Smooth muscle cell (in vitro differentiated cells): Measurements from ENCODE around the gene FBXW12. TPM values are rescaled to one million over a fixed set of nuclear protein-coding genes. Genes with fewer than 3 reads are reported as not detected.
"Not testable (repeated sequence)": the region's sequence is repeated elsewhere in the genome, so short reads cannot be mapped to it uniquely, and the experiment has no call there.

ENCODE experiments used
- DNase-seq: peaks from one replicate; lab custom pipeline; 2025; ENCODE audit not compliant: unreplicated experiment; lab: John Stamatoyannopoulos, UW
- H2AFZ ChIP-seq: fragments of 200-600 bp; sonication (generic); 2 replicates; pipeline ENCODE4 v1.6.0; 2016; ENCODE audit warnings: antibody characterized with exemption, low read depth, mild to moderate bottlenecking
- H3F3A ChIP-seq: fragments of 200-600 bp; sonication (generic); 2 replicates; pipeline ENCODE4 v1.6.0; 2017; ENCODE audit warnings: antibody characterized with exemption, low read depth
- H3K27ac ChIP-seq: fragments of 200-600 bp; sonication (generic); 2 replicates; pipeline ENCODE4 v1.5.1; 2016; ENCODE audit warnings: low read depth, mild to moderate bottlenecking
- H3K27me3 ChIP-seq: fragments of 200-600 bp; sonication (generic); 2 replicates; pipeline ENCODE4 v1.6.1; 2016; ENCODE audit warnings: low read depth, mild to moderate bottlenecking
- H3K36me3 ChIP-seq: fragments of 200-600 bp; sonication (generic); 2 replicates; pipeline ENCODE4 v1.5.1; 2016; ENCODE audit warnings: low read depth
- H3K4me1 ChIP-seq: fragments of 200-600 bp; sonication (generic); 2 replicates; pipeline ENCODE4 v1.5.1; 2016; ENCODE audit warnings: low read depth
- H3K4me2 ChIP-seq: fragments of 200-600 bp; sonication (generic); 2 replicates; pipeline ENCODE4 v1.6.0; 2016; ENCODE audit warnings: mild to moderate bottlenecking
- H3K4me3 ChIP-seq: fragments of 200-600 bp; sonication (generic); 2 replicates; pipeline ENCODE4 v1.5.1; 2016; ENCODE audit warnings: mild to moderate bottlenecking
- H3K79me2 ChIP-seq: fragments of 200-600 bp; sonication (generic); 2 replicates; pipeline ENCODE4 v1.6.0; 2016; ENCODE audit warnings: low read depth, mild to moderate bottlenecking
- H3K9ac ChIP-seq: fragments of 200-600 bp; sonication (generic); 2 replicates; pipeline ENCODE4 v1.6.0; 2016; ENCODE audit warnings: low read depth
- H3K9me3 ChIP-seq: fragments of 200-600 bp; sonication (generic); replicated peaks from 2 replicates; pipeline ENCODE4 v1.5.1; 2016; ENCODE audit warnings: low read depth
- H4K20me1 ChIP-seq: fragments of 200-600 bp; sonication (generic); 2 replicates; pipeline ENCODE4 v1.6.0; 2016; ENCODE audit warnings: low read depth
- WGBS: methylation state at CpG from one replicate; pipeline ENCODE4 v1.1.7; 2016; ENCODE audit warnings: low lambda C conversion rate; 5-methylcytosine and 5-hydroxymethylcytosine counted together
- polyA plus RNA-seq: library from polyadenylated mRNA; unstranded; fragments of >200 nt; fragmentation: Nextera tagmentation; extraction: Ambion mirVana; gene quantifications from 2 replicates; pipeline ENCODE4 v1.2.1, GENCODE V29; 2016
- total RNA-seq: library from RNA; depleted of rRNA; stranded (reverse); fragments of >200 nt; gene quantifications from 2 replicates; pipeline ENCODE4 v1.2.3, GENCODE V29; 2014
- TF ChIP-seq, protein P1 (sequence below): fragments of 200-600 bp; sonication (generic); IDR thresholded peaks from 2 replicates; pipeline ENCODE4 v1.5.1; 2017; ENCODE audit warnings: borderline replicate concordance, mild to moderate bottlenecking, antibody characterized with exemption; ENCODE audit not compliant: insufficient read depth, poor library complexity, severe bottlenecking

Gene FBXW12
- total and polyA plus RNA-seq, 2 experiments from 2014 or later: 0.07 TPM; not detected in 1

- Histone ChIP-seq H3K4me1 (no peaks in the 10 kb centered on the region), H4K20me1 (no peaks in the 10 kb centered on the region), H3K27me3 (no peaks in the 10 kb centered on the region), H3K4me3 (no peak overlapping the region), H3K4me2 (no peak overlapping the region), H3K36me3 (no peaks in the 10 kb centered on the region), H3K9ac (no peak overlapping the region), H3K9me3 (no peaks in the 10 kb centered on the region), H3F3A (no peaks in the 10 kb centered on the region), H3K27ac (no peak overlapping the region), H2AFZ (no peak overlapping the region), H3K79me2 (no peaks in the 10 kb centered on the region)
- DNase-seq: no peak
- WGBS: 78% methylated on average over 11 of the region's 11 CpGs
- TF ChIP-seq, protein P1, sequence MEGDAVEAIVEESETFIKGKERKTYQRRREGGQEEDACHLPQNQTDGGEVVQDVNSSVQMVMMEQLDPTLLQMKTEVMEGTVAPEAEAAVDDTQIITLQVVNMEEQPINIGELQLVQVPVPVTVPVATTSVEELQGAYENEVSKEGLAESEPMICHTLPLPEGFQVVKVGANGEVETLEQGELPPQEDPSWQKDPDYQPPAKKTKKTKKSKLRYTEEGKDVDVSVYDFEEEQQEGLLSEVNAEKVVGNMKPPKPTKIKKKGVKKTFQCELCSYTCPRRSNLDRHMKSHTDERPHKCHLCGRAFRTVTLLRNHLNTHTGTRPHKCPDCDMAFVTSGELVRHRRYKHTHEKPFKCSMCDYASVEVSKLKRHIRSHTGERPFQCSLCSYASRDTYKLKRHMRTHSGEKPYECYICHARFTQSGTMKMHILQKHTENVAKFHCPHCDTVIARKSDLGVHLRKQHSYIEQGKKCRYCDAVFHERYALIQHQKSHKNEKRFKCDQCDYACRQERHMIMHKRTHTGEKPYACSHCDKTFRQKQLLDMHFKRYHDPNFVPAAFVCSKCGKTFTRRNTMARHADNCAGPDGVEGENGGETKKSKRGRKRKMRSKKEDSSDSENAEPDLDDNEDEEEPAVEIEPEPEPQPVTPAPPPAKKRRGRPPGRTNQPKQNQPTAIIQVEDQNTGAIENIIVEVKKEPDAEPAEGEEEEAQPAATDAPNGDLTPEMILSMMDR: no peak
Observed at GRCh38 chr3:48398701-48399386, 26.8 kb downstream of the FBXW12 start.

DNA sequence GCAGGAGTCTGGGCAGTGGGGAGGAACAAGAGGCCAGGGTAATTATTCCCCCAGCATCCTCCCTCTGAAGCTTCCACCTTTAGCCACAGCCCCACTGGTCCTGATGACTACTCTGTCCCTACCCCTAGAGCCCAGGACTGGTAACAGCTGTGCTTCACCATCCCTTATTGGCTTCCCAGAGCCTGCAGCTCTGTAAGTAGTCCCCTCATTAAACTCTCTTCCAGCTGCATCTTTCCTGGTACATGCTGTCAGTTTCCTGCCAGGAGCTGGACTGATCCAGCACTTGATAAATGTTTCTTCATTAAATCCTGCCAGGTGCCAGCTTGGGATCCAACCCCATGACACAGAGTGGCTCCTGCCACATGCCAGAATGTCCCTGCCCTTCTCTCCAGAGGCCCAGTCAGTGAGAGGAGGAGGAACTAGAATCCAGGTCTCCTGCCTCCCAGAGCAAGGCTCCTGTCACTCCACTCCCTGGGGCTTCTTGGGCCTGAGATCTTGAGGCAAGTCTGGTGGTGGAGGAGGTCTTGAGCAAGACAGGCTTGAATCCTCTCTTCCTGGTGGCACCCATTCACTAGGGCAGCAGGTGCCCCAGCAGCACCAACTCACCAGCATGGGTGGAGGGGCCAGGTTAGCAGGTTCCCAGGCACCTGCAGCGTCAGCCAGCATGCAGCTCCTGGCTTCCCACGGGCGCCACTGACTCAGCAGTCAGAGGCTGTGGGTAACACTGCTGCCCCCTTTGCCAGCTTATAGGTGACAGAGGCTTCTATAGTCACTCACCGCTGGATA lies 27.6 kb downstream of the FBXW12 start:
- 88% methylated on average over 4 of the region's 4 CpGs for whole genome bisulfite sequencing
- no peak overlapping the region for H3K4me2 ChIP-seq
- H4K20me1 ChIP-seq: no peaks in the 10 kb centered on the region
- H3K4me3 ChIP-seq: no peak overlapping the region
- no peak overlapping the region for H2AFZ ChIP-seq
- H3K27ac ChIP-seq: no peak overlapping the region
- no peaks in the 10 kb centered on the region for H3F3A ChIP-seq
- TF ChIP-seq, protein P1: no peak
- no peaks in the 10 kb centered on the region for H3K36me3 ChIP-seq
- H3K4me1 ChIP-seq: no peaks in the 10 kb centered on the region
- H3K9ac ChIP-seq: no peak overlapping the region
- DNase-seq: no peak
- H3K9me3 ChIP-seq: no peaks in the 10 kb centered on the region
- no peaks in the 10 kb centered on the region for H3K79me2 ChIP-seq
- H3K27me3 ChIP-seq: no peaks in the 10 kb centered on the region

GRCh38 chr3:48400824-48401433 lies 28.9 kb downstream of the FBXW12 start:
- Histone ChIP-seq H3F3A (no peaks in the 10 kb centered on the region), H2AFZ (no peak overlapping the region), H3K4me3 (no peak overlapping the region), H4K20me1 (no peaks in the 10 kb centered on the region), H3K4me2 (no peak overlapping the region), H3K27ac (no peak overlapping the region), H3K4me1 (no peaks in the 10 kb centered on the region), H3K9me3 (no peaks in the 10 kb centered on the region), H3K9ac (no peak overlapping the region), H3K36me3 (no peaks in the 10 kb centered on the region), H3K27me3 (no peaks in the 10 kb centered on the region), H3K79me2 (no peaks in the 10 kb centered on the region)
- WGBS: 80% methylated on average over 6 of the region's 6 CpGs
- TF ChIP-seq, protein P1: peak; percentile 74
- DNase-seq: no peak

DNA sequence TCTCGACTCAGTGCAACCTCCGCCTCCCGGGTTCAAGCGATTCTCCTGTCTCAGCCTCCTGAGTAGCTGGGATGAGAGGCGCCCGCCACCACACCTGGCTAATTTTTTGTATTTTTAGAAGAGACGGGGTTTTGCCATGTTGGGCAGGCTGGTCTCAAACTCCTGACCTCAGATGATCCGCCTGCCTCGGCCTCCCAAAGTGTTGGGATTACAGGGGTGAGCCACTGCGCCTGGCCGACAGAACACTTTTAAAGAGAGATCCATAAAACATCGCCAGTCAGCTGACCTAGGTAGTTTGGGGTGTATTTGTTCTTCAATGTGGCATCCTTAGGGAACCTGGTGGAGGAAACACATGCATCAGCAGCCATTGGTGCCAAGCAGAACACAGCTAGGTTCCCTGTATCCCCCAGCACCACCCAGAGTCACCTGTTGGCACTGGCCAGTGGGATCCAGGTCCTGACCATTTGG lies 29.4 kb downstream of the FBXW12 start:
- peak overlapping the region; percentile 42 for H3K27ac ChIP-seq
- H3F3A ChIP-seq, H3K4me2 ChIP-seq, H3K36me3 ChIP-seq, H3K79me2 ChIP-seq, H4K20me1 ChIP-seq, H3K27me3 ChIP-seq, H3K9me3 ChIP-seq, DNase-seq, H3K4me1 ChIP-seq, H2AFZ ChIP-seq, H3K4me3 ChIP-seq, H3K9ac ChIP-seq: not testable (repeated sequence)
- 98% methylated on average over 12 of the region's 12 CpGs for WGBS
